ENCODE measurements around the gene EME2.

The EME2 gene

DNA sequence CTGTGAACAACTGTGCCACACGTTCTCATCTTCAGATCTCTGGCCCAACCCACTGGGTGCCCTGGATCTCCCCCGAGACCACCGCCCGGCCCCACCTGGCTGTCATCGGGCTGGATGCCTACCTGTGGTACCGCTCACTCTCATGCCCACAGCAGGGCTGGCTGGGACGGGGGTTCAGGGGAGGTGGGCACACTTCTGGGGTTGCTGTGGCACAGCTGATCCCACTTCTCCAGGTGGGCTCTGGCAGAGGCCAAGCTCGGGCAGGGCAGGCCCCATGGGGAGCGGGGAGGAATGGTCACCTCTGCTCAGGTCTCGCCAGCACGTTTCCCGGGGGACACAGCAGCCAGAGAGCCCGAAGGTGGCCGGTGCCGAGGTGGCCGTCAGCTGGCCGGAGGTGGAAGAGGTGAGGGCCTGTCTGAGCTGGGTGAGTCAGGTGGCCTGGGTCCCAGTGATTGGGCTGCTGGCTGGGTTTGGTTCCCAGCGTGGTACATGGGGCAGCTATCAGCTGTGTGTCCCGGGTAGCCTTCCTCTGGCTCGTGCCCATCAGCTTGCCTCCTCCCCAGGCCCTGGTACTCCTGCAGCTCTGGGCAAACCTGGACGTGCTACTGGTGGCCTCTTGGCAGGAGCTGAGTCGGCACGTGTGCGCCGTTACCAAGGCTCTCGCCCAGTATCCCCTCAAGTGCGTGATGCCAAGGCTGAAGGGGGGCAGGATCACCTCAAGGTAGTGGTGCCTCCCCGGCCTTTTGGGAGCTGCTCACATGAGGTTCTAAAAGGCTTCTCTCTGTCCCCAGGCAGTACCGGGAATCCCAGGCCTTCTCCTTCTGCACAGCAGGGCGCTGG is 2.6 kb downstream of the EME2 start:
- CTCF ChIA-PET, result interaction anchor here (0.9 kb wide), 1 partner anchor 39 kb away, joined by 3 read pairs; no protein-coding TSS in a partner anchor
- no peak overlapping the region for H3K27ac Mint-ChIP-seq
- peaks cover 21% of the 10 kb centered on the region for H3K4me1 Mint-ChIP-seq
- no peak for DNase-seq
- H3K36me3 Mint-ChIP-seq, result peaks cover 7% of the 10 kb centered on the region
- H3K9me3 Mint-ChIP-seq, result no peaks in the 10 kb centered on the region
- H3K4me3 Mint-ChIP-seq, result peak overlapping the region; percentile 58
- H3K27me3 Mint-ChIP-seq, result no peaks in the 10 kb centered on the region

DNA sequence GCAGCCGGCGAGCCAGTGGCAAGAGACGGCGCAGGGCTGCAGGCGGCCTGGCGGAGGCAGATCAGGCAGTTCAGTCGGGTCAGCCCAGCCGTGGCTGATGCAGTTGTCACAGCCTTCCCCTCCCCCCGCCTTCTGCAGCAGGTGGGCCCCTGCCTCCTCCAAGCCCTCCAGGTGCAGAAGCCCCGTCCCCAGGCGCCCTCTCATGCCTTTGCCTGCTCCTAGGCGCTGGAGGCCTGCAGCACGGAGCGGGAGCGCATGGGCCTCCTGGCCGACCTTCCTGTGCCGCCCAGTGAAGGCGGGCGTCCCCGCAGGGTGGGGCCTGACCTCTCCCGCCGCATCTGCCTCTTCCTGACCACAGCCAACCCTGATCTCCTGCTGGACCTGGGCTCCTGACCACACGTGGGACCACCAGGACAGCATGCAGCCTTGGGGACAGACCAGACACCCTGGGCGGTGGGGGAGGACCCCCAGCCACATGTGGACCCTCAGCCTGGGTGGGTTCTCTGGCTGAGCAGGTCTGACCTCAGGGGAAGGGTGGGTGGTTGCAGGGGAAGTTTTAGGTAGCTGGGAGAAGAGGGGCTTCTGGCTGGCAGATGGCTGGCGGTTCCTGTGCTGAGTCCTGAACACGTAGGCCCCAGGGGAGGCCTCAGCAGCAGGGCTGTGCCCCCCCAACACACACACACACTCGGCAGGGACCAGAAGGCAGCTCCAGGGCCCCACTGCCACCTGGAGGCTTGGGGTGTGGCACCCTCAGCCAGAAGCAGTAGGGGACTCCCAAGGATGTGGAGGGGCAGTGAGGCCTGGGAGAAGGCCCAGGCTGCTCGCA is 3.4 kb downstream of the EME2 start:
- Mint-ChIP-seq H3K36me3 (peaks cover 7% of the 10 kb centered on the region), H3K27me3 (no peaks in the 10 kb centered on the region), H3K27ac (no peak overlapping the region), H3K4me3 (no peak overlapping the region), H3K9me3 (no peaks in the 10 kb centered on the region), H3K4me1 (peaks cover 23% of the 10 kb centered on the region)
- DNase-seq, result no peak
- CTCF ChIA-PET, result no interaction called here

DNA sequence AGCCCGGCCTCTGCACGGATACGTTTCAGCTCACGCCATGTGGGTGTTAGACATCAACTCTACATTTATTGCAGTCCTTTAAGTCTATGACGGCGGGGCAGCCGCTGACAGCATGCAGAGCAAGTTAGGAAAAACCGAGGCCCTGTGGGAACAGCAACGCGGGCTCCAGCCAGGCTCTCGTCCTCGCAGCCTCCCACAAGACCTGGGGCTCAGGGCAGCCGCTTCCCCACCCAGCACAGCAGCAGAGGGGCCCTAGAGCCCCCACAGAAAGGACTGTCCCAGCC is 4.0 kb downstream of the EME2 start:
- Mint-ChIP-seq H3K4me1 (peaks cover 29% of the 10 kb centered on the region), H3K27me3 (no peaks in the 10 kb centered on the region), H3K4me3 (no peak overlapping the region), H3K36me3 (peaks cover 7% of the 10 kb centered on the region), H3K9me3 (no peaks in the 10 kb centered on the region), H3K27ac (no peak overlapping the region)
- DNase-seq, result no peak
- CTCF ChIA-PET, result no interaction called here

GRCh38 chr16:1776991-1777374 is 4.4 kb downstream of the EME2 start:
- Mint-ChIP-seq H3K4me3 (no peak overlapping the region), H3K27ac (no peak overlapping the region), H3K9me3 (no peaks in the 10 kb centered on the region), H3K27me3 (no peaks in the 10 kb centered on the region), H3K36me3 (peaks cover 4% of the 10 kb centered on the region), H3K4me1 (peaks cover 29% of the 10 kb centered on the region)
- CTCF ChIA-PET, result no interaction called here
- no peak for DNase-seq

- H3K27ac Mint-ChIP-seq, result no peak overlapping the region
- H3K27me3 Mint-ChIP-seq, result no peaks in the 10 kb centered on the region
- no peak overlapping the region for H3K4me3 Mint-ChIP-seq
- CTCF ChIA-PET, result no interaction called here
- peaks cover 25% of the 10 kb centered on the region for H3K4me1 Mint-ChIP-seq
- H3K36me3 Mint-ChIP-seq, result no peaks in the 10 kb centered on the region
- no peak for DNase-seq
- H3K9me3 Mint-ChIP-seq, result no peaks in the 10 kb centered on the region
Measured at GRCh38 chr16:1777375-1778199, 5.0 kb downstream of the EME2 start.

DNA sequence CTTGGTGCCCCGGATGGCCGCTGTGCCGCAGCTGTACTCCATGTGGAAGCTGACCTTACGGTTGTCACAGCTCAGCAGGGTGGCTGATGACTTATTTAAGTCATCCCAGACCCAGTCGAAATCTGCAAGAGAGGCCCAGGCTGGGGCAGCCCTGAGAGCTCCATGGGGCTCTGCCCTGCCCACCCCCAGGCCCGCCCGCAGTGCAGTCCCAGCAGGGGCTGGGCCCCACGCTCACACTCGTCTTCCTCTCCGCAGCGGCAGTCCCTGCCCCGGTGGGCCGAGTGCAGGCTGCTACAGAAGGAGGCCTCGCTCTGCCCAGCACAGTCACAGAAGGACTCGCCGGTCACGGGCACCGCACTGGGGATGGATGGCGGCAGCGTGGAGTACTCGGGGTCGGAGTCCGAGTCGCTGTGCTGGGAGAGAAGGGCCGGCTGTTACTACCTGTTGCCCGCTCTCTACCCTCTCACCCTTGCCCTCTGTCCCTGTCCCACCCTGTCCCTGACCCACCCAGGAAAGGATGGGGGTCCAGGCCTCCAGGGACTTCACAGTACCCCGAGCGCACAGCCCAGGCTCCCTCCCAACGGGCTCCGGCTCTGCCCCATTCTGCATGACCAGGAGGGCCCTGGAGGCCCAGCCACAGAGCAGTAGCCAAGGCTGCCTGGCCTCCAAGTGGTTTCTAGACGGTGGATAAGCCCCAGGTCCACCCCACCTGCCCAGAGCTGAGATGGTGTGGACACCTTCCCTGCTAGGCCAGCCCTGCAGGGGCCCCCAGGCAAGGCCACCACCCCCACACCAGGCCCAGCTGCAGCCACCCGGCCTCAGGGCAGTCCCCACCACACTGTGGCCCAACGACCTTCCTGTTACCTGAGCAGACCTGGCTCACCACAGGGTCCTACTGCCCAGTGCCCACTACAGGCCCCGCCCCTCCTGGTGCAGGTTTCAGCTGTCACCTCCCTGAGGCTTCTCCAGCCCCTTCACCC is 5.9 kb downstream of the EME2 start:
- peak overlapping the region; percentile 15 for H3K4me3 Mint-ChIP-seq
- H3K27me3 Mint-ChIP-seq, result no peaks in the 10 kb centered on the region
- H3K4me1 Mint-ChIP-seq, result peaks cover 29% of the 10 kb centered on the region
- no peaks in the 10 kb centered on the region for H3K36me3 Mint-ChIP-seq
- CTCF ChIA-PET, result no interaction called here
- no peaks in the 10 kb centered on the region for H3K9me3 Mint-ChIP-seq
- H3K27ac Mint-ChIP-seq, result no peak overlapping the region
- DNase-seq, result no peak

- DNase-seq, result no peak
- Mint-ChIP-seq H3K4me1 (peaks cover 33% of the 10 kb centered on the region), H3K9me3 (no peaks in the 10 kb centered on the region), H3K27ac (no peak overlapping the region), H3K27me3 (no peaks in the 10 kb centered on the region), H3K4me3 (peak overlapping the region; percentile 15), H3K36me3 (no peaks in the 10 kb centered on the region)
- CTCF ChIA-PET, result interaction anchor here (0.5 kb wide), 1 partner anchor 1264 kb away, joined by 3 read pairs; no protein-coding TSS in a partner anchor
Measured at GRCh38 chr16:1779234-1779701, 6.7 kb downstream of the EME2 start.

DNA sequence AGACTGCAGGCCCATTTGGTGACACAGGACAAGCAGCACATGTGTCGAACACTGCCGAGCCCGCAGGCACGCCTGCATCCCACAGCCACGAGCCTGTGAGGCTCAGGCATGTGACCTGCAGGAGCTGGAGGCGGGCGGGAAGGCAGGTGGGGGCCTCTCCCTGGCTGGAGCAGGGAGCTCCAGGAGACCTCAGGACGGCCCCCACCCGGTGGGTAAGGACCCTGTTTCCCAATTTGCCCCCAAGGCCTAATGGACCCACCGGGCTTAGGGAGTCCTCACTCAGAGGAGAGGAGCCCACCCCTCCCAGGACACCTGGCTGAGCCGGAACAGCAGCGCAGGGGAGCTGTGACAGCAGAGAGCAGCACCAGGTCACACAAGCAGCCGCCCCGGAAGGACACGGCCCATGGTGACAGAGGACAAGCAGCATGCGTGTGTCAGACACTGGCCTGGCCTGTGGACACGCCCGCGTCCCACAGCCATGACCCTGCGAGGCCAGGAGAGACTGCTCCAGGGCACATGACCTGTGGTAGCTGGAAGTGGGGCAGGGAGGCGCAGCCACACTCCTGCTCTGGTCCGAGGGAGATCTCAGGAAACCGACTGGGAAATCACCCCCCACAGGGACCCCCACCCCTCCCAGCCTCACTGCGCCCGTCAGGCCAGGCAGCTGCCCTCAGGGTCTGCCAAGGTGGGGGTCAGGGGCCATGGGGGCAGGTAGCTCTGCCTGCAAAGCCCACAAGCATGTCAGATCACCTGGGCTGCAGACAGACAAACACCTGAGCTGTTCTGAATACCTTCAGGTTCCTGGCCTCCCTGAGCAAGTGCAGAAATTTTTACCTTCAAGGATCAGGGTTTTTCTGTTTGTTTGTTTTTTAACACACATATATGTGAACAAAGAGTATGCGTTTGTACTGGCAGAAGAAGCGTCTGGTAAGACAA is 7.4 kb downstream of the EME2 start:
- CTCF ChIA-PET, result interaction anchor here (0.5 kb wide), 1 partner anchor 1265 kb away, joined by 3 read pairs; no protein-coding TSS in a partner anchor
- no peaks in the 10 kb centered on the region for H3K9me3 Mint-ChIP-seq
- DNase-seq, result no peak
- H3K4me3 Mint-ChIP-seq, result peak overlapping the region; percentile 43
- H3K36me3 Mint-ChIP-seq, result no peaks in the 10 kb centered on the region
- no peak overlapping the region for H3K27ac Mint-ChIP-seq
- no peaks in the 10 kb centered on the region for H3K27me3 Mint-ChIP-seq
- peaks cover 31% of the 10 kb centered on the region for H3K4me1 Mint-ChIP-seq

GRCh38 chr16:1780677-1781072 is 8.1 kb downstream of the EME2 start:
- H3K27ac Mint-ChIP-seq, result no peak overlapping the region
- CTCF ChIA-PET, result no interaction called here
- H3K4me3 Mint-ChIP-seq, result peak overlapping the region; percentile 82
- H3K9me3 Mint-ChIP-seq, result no peaks in the 10 kb centered on the region
- H3K36me3 Mint-ChIP-seq, result no peaks in the 10 kb centered on the region
- peaks cover 28% of the 10 kb centered on the region for H3K4me1 Mint-ChIP-seq
- no peaks in the 10 kb centered on the region for H3K27me3 Mint-ChIP-seq
- DNase-seq, result no peak

DNA sequence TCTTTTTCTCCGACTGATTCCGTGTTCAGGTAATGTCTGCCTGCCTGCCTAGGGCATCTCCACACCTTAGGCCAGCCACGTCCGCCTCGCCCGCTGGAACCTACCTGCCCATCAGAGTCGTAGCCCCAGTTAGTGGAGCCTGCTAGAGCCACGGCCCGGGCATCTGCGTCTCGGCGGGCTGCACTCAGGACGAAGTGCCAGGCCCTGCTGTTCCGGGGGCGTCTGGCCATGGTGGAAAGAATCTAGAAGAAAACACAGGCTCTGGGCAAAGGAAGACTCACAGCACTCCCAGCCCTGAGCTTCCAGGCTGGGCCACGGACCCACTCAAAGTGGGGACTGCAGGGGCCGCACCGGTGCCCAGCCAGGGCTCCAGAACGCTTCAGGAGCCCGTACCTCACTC is 8.6 kb downstream of the EME2 start:
- peaks cover 28% of the 10 kb centered on the region for H3K4me1 Mint-ChIP-seq
- CTCF ChIA-PET, result interaction anchor here (1.0 kb wide), 1 partner anchor 11 kb away, joined by 3 read pairs; the partner anchor contains the start of gene NME3
- no peak for DNase-seq
- no peaks in the 10 kb centered on the region for H3K9me3 Mint-ChIP-seq
- no peaks in the 10 kb centered on the region for H3K27me3 Mint-ChIP-seq
- H3K4me3 Mint-ChIP-seq, result peak overlapping the region; percentile 82
- no peaks in the 10 kb centered on the region for H3K36me3 Mint-ChIP-seq
- peak overlapping the region; percentile 87 for H3K27ac Mint-ChIP-seq

- no peaks in the 10 kb centered on the region for H3K27me3 Mint-ChIP-seq
- H3K36me3 Mint-ChIP-seq, result no peaks in the 10 kb centered on the region
- H3K9me3 Mint-ChIP-seq, result no peaks in the 10 kb centered on the region
- DNase-seq, result peak; percentile 60
- CTCF ChIA-PET, result interaction anchor here (0.6 to 1.1 kb wide), 6 partner anchors 8 to 710 kb away, joined by 3 to 9 read pairs (median 4); partner anchors contain the start of genes EME2, MAPK8IP3, MRPS34 and NME3
- H3K4me3 Mint-ChIP-seq, result peak overlapping the region; percentile 86
- peak overlapping the region; percentile 87 for H3K27ac Mint-ChIP-seq
- H3K4me1 Mint-ChIP-seq, result peaks cover 28% of the 10 kb centered on the region
Measured at GRCh38 chr16:1781758-1782407, 9.3 kb downstream of the EME2 start.
